Measurements from ENCODE around the gene VRTN. TPM values are rescaled to one million over a fixed set of nuclear protein-coding genes. Genes with fewer than 3 reads are reported as not detected.
"Not testable (repeated sequence)": the region's sequence is repeated elsewhere in the genome, so short reads cannot be mapped to it uniquely, and the experiment has no call there.

VRTN gene
- total RNA-seq, 2 donors from 2014 or later: not detected

- DNase-seq (ENCODE audit: low spot score): no peak
- H3K36me3 ChIP-seq: no peaks in the 10 kb centered on the region
- no peak for TF ChIP-seq CTCF (IDR thresholded peaks at IDR 0.05)
- no peak overlapping the region for H3K27ac ChIP-seq
- H3K27me3 ChIP-seq: no peaks in the 10 kb centered on the region
- H3K4me1 ChIP-seq: no peaks in the 10 kb centered on the region
- no peak overlapping the region for H3K4me3 ChIP-seq
- H3K9me3 ChIP-seq: no peaks in the 10 kb centered on the region
These were observed 33.7 kb upstream of the VRTN start for GRCh38 chr14:74314576-74314975.

- Histone ChIP-seq H3K4me1 (no peaks in the 10 kb centered on the region), H3K4me3 (no peak overlapping the region), H3K9me3 (no peaks in the 10 kb centered on the region), H3K27me3 (no peaks in the 10 kb centered on the region), H3K27ac (no peak overlapping the region), H3K36me3 (no peaks in the 10 kb centered on the region)
- peak; percentile 29 to 59 for TF ChIP-seq CTCF (IDR thresholded peaks at IDR 0.05)
- DNase-seq (ENCODE audit: low spot score): no peak
These were observed 23.3 kb upstream of the VRTN start for GRCh38 chr14:74324931-74325361.

- Histone ChIP-seq H3K4me3 (no peak overlapping the region), H3K4me1 (no peaks in the 10 kb centered on the region)
- no peak for TF ChIP-seq CTCF (IDR thresholded peaks at IDR 0.05)
These were observed 22.8 kb upstream of the VRTN start for GRCh38 chr14:74325446-74325845.

GRCh38 chr14:74326369-74327152, 21.7 kb upstream of the VRTN start:
- H3K9me3 ChIP-seq: no peaks in the 10 kb centered on the region
- H3K36me3 ChIP-seq: no peaks in the 10 kb centered on the region
- no peak overlapping the region for H3K4me3 ChIP-seq
- H3K4me1 ChIP-seq: no peaks in the 10 kb centered on the region
- DNase-seq (ENCODE audit: low spot score): no peak
- H3K27ac ChIP-seq: no peak overlapping the region
- no peak for TF ChIP-seq CTCF (IDR thresholded peaks at IDR 0.05)
- H3K27me3 ChIP-seq: no peaks in the 10 kb centered on the region

More at GRCh38 chr14:74325446-74325845, 22.8 kb upstream of the VRTN start:
- no peak for DNase-seq (ENCODE audit: low spot score)
- Histone ChIP-seq H3K27ac (no peak overlapping the region), H3K9me3 (no peaks in the 10 kb centered on the region), H3K27me3 (no peaks in the 10 kb centered on the region), H3K36me3 (no peaks in the 10 kb centered on the region)

- not testable (repeated sequence) for DNase-seq (ENCODE audit: low spot score); H3K9me3 ChIP-seq; H3K4me3 ChIP-seq; H3K27me3 ChIP-seq; H3K4me1 ChIP-seq; H3K36me3 ChIP-seq; H3K27ac ChIP-seq
These were observed 18.2 kb upstream of the VRTN start for GRCh38 chr14:74329950-74330552.

- H3K4me1 ChIP-seq: no peaks in the 10 kb centered on the region
- no peak for TF ChIP-seq CTCF (IDR thresholded peaks at IDR 0.05)
These were observed 14.4 kb upstream of the VRTN start for GRCh38 chr14:74333909-74334308.

More at GRCh38 chr14:74333909-74334308, 14.4 kb upstream of the VRTN start:
- no peak for DNase-seq (ENCODE audit: low spot score)
- no peak overlapping the region for H3K27ac ChIP-seq
- no peaks in the 10 kb centered on the region for H3K9me3 ChIP-seq
- no peak overlapping the region for H3K4me3 ChIP-seq
- H3K27me3 ChIP-seq: no peaks in the 10 kb centered on the region
- no peaks in the 10 kb centered on the region for H3K36me3 ChIP-seq

All from right atrium auricular region (tissue), 2 donors.